Mucosa of stomach (tissue), 1 donor: ENCODE results near the gene VAV1.
"Not testable (repeated sequence)": the region's sequence is repeated elsewhere in the genome, so short reads cannot be mapped to it uniquely, and the experiment has no call there.

Experiments
- H3K27me3 ChIP-seq: one replicate; pipeline ENCODE4 v1.7.0; 2013; ENCODE audit warnings: mild to moderate bottlenecking, low read length; ENCODE audit not compliant: control insufficient read depth, insufficient read depth
- H3K36me3 ChIP-seq: one replicate; pipeline ENCODE4 v1.7.0; 2013; ENCODE audit warnings: low read length; ENCODE audit not compliant: control insufficient read depth, insufficient read depth
- H3K4me1 ChIP-seq: one replicate; pipeline ENCODE4 v1.7.0; 2013; ENCODE audit warnings: mild to moderate bottlenecking, low read length; ENCODE audit not compliant: control insufficient read depth, insufficient read depth
- H3K4me3 ChIP-seq: one replicate; pipeline ENCODE4 v1.7.0; 2013; ENCODE audit warnings: low read length
- H3K9ac ChIP-seq: one replicate; pipeline ENCODE4 v1.7.0; 2013; ENCODE audit warnings: mild to moderate bottlenecking, low read length, moderate library complexity
- H3K9me3 ChIP-seq: one replicate; pipeline ENCODE4 v1.7.0; 2013; ENCODE audit warnings: mild to moderate bottlenecking, low read length, moderate library complexity; ENCODE audit not compliant: control insufficient read depth
- donor health status: Pancreatic carcinoma.

VAV1 gene

GRCh38 chr19:6819323-6819722 is 46.8 kb downstream of the VAV1 start:
- Histone ChIP-seq H3K36me3 (no peaks in the 10 kb centered on the region), H3K4me1 (no peaks in the 10 kb centered on the region), H3K27me3 (no peaks in the 10 kb centered on the region), H3K9me3 (no peaks in the 10 kb centered on the region), H3K9ac (no peak overlapping the region), H3K4me3 (no peak overlapping the region)

DNA sequence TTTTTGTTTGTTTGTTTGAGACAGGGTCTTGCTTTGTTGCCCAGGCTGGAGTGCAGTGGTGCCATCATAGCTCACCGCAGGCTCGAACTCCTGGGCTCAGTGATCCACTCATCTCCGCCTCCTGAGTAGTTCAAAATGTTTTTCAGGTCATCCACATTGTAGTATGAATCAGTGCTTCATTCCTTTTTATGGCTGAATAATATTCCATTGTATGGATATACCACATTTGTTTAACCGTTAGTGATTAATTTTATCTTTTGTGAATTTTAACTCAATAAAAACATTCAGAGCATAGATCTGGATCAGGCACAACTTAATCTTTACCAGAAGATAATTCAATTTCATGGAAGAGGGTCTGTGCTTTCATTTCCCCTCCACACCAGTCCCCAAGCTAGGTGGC is 47.7 kb downstream of the VAV1 start:
- H3K36me3 ChIP-seq, result no peaks in the 10 kb centered on the region
- no peaks in the 10 kb centered on the region for H3K9me3 ChIP-seq
- no peak overlapping the region for H3K4me3 ChIP-seq
- no peaks in the 10 kb centered on the region for H3K4me1 ChIP-seq
- H3K9ac ChIP-seq, result no peak overlapping the region
- no peaks in the 10 kb centered on the region for H3K27me3 ChIP-seq

DNA sequence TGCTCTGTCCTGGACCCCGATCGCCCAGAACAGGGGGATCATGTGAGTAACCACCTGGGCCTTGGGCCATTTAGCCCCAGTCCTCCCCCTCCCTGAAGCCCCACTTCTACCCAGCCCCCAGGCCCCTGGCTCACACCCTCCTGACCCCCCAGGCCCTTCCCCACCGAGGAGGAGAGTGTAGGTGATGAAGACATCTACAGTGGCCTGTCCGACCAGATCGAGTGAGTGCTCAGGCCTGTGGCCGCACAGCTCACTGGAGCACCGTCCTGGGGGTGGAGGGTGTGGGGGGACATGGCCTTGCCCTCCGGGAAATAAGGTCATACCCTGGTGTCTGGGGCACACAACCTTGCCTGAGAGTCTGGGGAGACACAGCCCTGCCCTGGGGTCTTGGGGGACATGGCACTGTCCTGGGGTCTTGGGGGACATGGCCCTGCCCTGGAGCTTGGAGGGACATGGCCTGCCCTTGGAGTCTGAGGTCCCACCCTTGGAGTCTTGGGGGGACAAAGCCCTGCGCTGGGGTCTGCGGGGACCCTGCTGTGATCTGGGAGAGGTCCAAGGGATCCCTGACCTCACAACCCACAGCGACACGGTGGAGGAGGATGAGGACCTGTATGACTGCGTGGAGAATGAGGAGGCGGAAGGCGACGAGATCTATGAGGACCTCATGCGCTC is 49.3 kb downstream of the VAV1 start:
- Histone ChIP-seq H3K9ac (no peak overlapping the region), H3K4me1 (no peaks in the 10 kb centered on the region), H3K9me3 (no peaks in the 10 kb centered on the region), H3K27me3 (no peaks in the 10 kb centered on the region), H3K4me3 (no peak overlapping the region), H3K36me3 (no peaks in the 10 kb centered on the region)

DNA sequence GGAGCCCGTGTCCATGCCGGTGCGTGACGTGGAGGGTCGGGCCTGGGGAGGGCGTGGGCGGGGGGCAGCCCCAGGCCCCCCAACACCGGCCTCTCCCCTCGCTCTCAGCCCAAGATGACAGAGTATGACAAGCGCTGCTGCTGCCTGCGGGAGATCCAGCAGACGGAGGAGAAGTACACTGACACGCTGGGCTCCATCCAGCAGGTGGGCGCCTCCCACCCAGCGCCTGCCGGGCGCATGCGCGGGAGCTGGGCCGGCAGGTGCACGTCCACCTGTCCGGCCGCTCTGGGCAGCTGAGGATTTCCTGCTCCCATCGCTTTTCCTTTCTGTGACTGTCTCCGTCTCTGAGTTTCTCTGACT is 49.8 kb downstream of the VAV1 start:
- Histone ChIP-seq H3K4me1 (no peaks in the 10 kb centered on the region), H3K36me3 (no peaks in the 10 kb centered on the region)

GRCh38 chr19:6825076-6825774 is 52.7 kb downstream of the VAV1 start:
- H3K4me3 ChIP-seq, result no peak overlapping the region
- no peaks in the 10 kb centered on the region for H3K9me3 ChIP-seq
- H3K36me3 ChIP-seq, result no peaks in the 10 kb centered on the region
- no peaks in the 10 kb centered on the region for H3K4me1 ChIP-seq
- H3K9ac ChIP-seq, result no peak overlapping the region
- H3K27me3 ChIP-seq, result peaks cover 2% of the 10 kb centered on the region

More for the DNA sequence above, 49.8 kb downstream of the VAV1 start:
- H3K27me3 ChIP-seq, result no peaks in the 10 kb centered on the region
- H3K9me3 ChIP-seq, result no peaks in the 10 kb centered on the region
- H3K4me3 ChIP-seq, result no peak overlapping the region
- no peak overlapping the region for H3K9ac ChIP-seq

- Histone ChIP-seq H3K4me1 (no peaks in the 10 kb centered on the region), H3K9ac (no peak overlapping the region)
These were observed 53.9 kb downstream of the VAV1 start for GRCh38 chr19:6826281-6826920.

GRCh38 chr19:6828306-6828697 is 55.8 kb downstream of the VAV1 start:
- Histone ChIP-seq H3K4me1 (no peaks in the 10 kb centered on the region), H3K9me3 (no peaks in the 10 kb centered on the region), H3K36me3 (no peaks in the 10 kb centered on the region), H3K9ac (no peak overlapping the region), H3K27me3 (peaks cover 2% of the 10 kb centered on the region), H3K4me3 (no peak overlapping the region)

More at GRCh38 chr19:6826281-6826920, 53.9 kb downstream of the VAV1 start:
- no peaks in the 10 kb centered on the region for H3K36me3 ChIP-seq
- H3K27me3 ChIP-seq, result peaks cover 2% of the 10 kb centered on the region
- no peaks in the 10 kb centered on the region for H3K9me3 ChIP-seq
- no peak overlapping the region for H3K4me3 ChIP-seq

DNA sequence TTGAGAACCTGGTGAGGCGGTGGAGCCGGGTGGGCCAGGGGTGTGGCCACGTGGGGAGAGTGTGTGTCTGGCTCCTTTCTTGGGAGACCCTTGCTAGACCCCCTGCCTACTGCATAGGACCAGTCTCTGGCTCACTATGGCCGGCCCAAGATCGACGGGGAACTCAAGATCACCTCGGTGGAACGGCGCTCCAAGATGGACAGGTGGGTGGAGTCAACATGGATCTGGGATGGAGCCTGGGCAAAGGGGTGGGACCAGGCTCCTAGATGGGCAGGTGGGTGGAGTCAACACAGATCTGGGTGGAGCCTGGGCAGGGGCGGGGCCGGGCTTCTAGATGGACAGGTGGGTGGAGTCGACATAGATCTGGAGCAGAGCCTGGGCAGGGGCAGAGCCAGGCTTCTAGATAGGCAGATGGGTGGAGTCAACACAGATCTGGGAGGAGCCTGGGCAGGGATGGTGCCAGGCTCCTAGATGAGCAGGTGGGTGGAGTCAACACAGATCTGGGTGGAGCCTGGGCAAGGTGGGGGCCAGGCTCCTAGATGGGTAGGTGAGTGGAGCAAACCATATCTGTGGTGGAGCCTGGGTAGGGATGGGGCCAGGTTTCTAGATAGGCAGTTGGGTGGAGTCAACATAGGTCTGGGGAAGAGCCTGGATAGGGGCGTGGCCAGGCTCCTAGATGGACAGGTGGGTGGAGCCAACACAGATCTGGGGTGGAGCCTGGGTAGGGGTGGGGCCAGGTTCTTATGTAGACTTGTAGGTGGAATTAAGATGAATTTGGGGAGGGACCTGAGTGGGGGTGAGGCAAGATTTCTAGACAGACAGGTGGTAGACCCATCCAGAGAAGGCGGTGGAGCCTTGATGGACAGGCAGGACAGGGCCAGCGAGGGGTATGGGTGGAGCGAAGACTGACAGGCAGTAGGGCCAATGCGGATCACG is 56.5 kb downstream of the VAV1 start:
- H3K27me3 ChIP-seq, result peaks cover 2% of the 10 kb centered on the region

GRCh38 chr19:6829829-6830228 is 57.3 kb downstream of the VAV1 start:
- H3K9me3 ChIP-seq, H3K27me3 ChIP-seq, H3K4me3 ChIP-seq, H3K4me1 ChIP-seq, H3K9ac ChIP-seq, H3K36me3 ChIP-seq: not testable (repeated sequence)

More for the DNA sequence above, 56.5 kb downstream of the VAV1 start:
- Histone ChIP-seq H3K36me3 (no peaks in the 10 kb centered on the region), H3K4me3 (no peak overlapping the region), H3K9me3 (no peaks in the 10 kb centered on the region), H3K4me1 (no peaks in the 10 kb centered on the region), H3K9ac (no peak overlapping the region)

- H3K27me3 ChIP-seq, result not testable (repeated sequence)
These were observed 58.6 kb downstream of the VAV1 start for GRCh38 chr19:6831084-6831483.

DNA sequence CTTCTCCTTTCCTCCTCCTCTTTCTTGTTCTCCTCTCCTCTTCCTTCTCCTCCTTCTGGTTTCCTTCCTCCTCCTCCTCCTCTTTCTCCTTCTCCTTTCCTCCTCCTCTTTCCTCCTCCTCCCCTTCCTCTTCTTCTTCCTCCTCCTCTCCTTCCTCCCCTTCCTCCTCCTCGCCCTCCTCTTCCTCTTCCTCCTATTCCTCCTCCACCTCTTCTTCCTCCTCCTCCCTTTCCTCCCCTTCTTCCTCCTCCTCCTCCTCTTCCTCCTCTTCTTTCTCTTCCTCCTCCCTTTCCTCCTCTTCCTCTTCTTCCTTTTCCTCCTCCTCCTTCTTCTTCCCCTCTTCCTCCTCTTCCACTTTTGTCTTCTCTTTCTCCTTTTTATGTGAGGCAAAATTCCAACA is 59.9 kb downstream of the VAV1 start:
- no peaks in the 10 kb centered on the region for H3K4me1 ChIP-seq
- no peak overlapping the region for H3K4me3 ChIP-seq
- H3K36me3 ChIP-seq, result no peaks in the 10 kb centered on the region
- peaks cover 2% of the 10 kb centered on the region for H3K27me3 ChIP-seq
- H3K9ac ChIP-seq, result no peak overlapping the region
- no peaks in the 10 kb centered on the region for H3K9me3 ChIP-seq

More at GRCh38 chr19:6831084-6831483, 58.6 kb downstream of the VAV1 start:
- not testable (repeated sequence) for H3K4me1 ChIP-seq, H3K9ac ChIP-seq, H3K4me3 ChIP-seq, H3K36me3 ChIP-seq, H3K9me3 ChIP-seq
